ENCODE measurements around the gene ALOXE3. TPM values are rescaled to one million over a fixed set of nuclear protein-coding genes. Genes with fewer than 3 reads are reported as not detected.
A peak's percentile ranks its signal among the peaks of the same experiment; 100 is the strongest.

ALOXE3 gene
- polyA plus RNA-seq, 1 donor from 2014 or later = not detected

GRCh38 chr17:8123695-8124349 is 5.5 kb upstream of the ALOXE3 start, which contains the start of gene HES7:
TSS of gene HES7 (minus strand) at chr17:8124106. CDS start at chr17:8124084, 22 bp downstream.
- Mint-ChIP-seq H3K27me3 (peaks cover 40% of the 10 kb centered on the region), H3K9me3 (peaks cover 0 to 5% (median 0%) of the 10 kb centered on the region in 3 donors), H3K27ac (peak within 1 kb of the TSS; percentile 89 to 99 (median 97))

GRCh38 chr17:8122924-8123694 is 4.8 kb upstream of the ALOXE3 start:
- Mint-ChIP-seq H3K4me3 (peak overlapping the region; percentile 92 to 98 (median 93)), H3K4me1 (peaks cover 51 to 57% (median 54%) of the 10 kb centered on the region in 3 donors), H3K9me3 (peaks cover 0 to 5% (median 0%) of the 10 kb centered on the region in 3 donors), H3K27ac (peak overlapping the region; percentile 29 to 90 (median 89)), H3K36me3 (peaks cover 2% of the 10 kb centered on the region), H3K27me3 (peaks cover 43% of the 10 kb centered on the region)

More at GRCh38 chr17:8123695-8124349, 5.5 kb upstream of the ALOXE3 start, which contains the start of gene HES7:
- Mint-ChIP-seq H3K4me1 (peaks cover 45 to 53% (median 48%) of the 10 kb centered on the region in 3 donors), H3K4me3 (peak within 1 kb of the TSS; percentile 92 to 98 (median 93)), H3K36me3 (peaks cover 1% of the 10 kb centered on the region)

GRCh38 chr17:8122422-8122923 is 4.2 kb upstream of the ALOXE3 start:
- Mint-ChIP-seq H3K4me3 (peak overlapping the region; percentile 92 to 98 (median 93)), H3K9me3 (peaks cover 0 to 5% (median 0%) of the 10 kb centered on the region in 3 donors), H3K36me3 (peaks cover 2% of the 10 kb centered on the region), H3K4me1 (peaks cover 54 to 59% (median 57%) of the 10 kb centered on the region in 3 donors), H3K27me3 (peaks cover 46% of the 10 kb centered on the region), H3K27ac (peak overlapping the region in 2 of 3 donors; percentile 73 to 89)

GRCh38 chr17:8121681-8122421 is 3.5 kb upstream of the ALOXE3 start:
- H3K27ac Mint-ChIP-seq = peak overlapping the region in 1 of 3 donors; percentile 100
- peaks cover 2% of the 10 kb centered on the region for H3K36me3 Mint-ChIP-seq
- H3K9me3 Mint-ChIP-seq = peaks cover 0 to 5% (median 0%) of the 10 kb centered on the region in 3 donors
- peaks cover 49 to 56% (median 52%) of the 10 kb centered on the region in 3 donors for H3K4me1 Mint-ChIP-seq
- H3K27me3 Mint-ChIP-seq = peaks cover 41% of the 10 kb centered on the region
- H3K4me3 Mint-ChIP-seq = peak overlapping the region; percentile 92 to 98 (median 93)

GRCh38 chr17:8121407-8121680 is 3.0 kb upstream of the ALOXE3 start:
- H3K27ac Mint-ChIP-seq = peak overlapping the region in 2 of 3 donors; percentile 100

GRCh38 chr17:8120520-8121406 is 2.4 kb upstream of the ALOXE3 start:
- Mint-ChIP-seq H3K27ac (peak overlapping the region; percentile 100), H3K27me3 (peaks cover 46% of the 10 kb centered on the region), H3K36me3 (peaks cover 2% of the 10 kb centered on the region), H3K9me3 (peaks cover 0 to 5% (median 0%) of the 10 kb centered on the region in 3 donors), H3K4me1 (peaks cover 46 to 51% (median 47%) of the 10 kb centered on the region in 3 donors), H3K4me3 (peak overlapping the region; percentile 87 to 100 (median 98))

More at GRCh38 chr17:8121407-8121680, 3.0 kb upstream of the ALOXE3 start:
- H3K4me1 Mint-ChIP-seq = peaks cover 46 to 53% (median 48%) of the 10 kb centered on the region in 3 donors
- peaks cover 43% of the 10 kb centered on the region for H3K27me3 Mint-ChIP-seq
- H3K9me3 Mint-ChIP-seq = peaks cover 0 to 5% (median 0%) of the 10 kb centered on the region in 3 donors
- H3K4me3 Mint-ChIP-seq = peak overlapping the region; percentile 92 to 100 (median 98)
- H3K36me3 Mint-ChIP-seq = peaks cover 2% of the 10 kb centered on the region

GRCh38 chr17:8119581-8120519 is 1.5 kb upstream of the ALOXE3 start:
- H3K36me3 Mint-ChIP-seq = peaks cover 2% of the 10 kb centered on the region
- peaks cover 0 to 5% (median 0%) of the 10 kb centered on the region in 3 donors for H3K9me3 Mint-ChIP-seq
- peaks cover 52% of the 10 kb centered on the region for H3K27me3 Mint-ChIP-seq
- peaks cover 40 to 47% (median 44%) of the 10 kb centered on the region in 3 donors for H3K4me1 Mint-ChIP-seq
- peak overlapping the region; percentile 87 to 100 (median 98) for H3K4me3 Mint-ChIP-seq
- H3K27ac Mint-ChIP-seq = peak overlapping the region; percentile 100

- peaks cover 0 to 5% (median 0%) of the 10 kb centered on the region in 3 donors for H3K9me3 Mint-ChIP-seq
Observed at GRCh38 chr17:8118769-8119580, 661 bp upstream of the ALOXE3 start.

GRCh38 chr17:8117367-8117979 is 841 bp downstream of the ALOXE3 start:
- Mint-ChIP-seq H3K27ac (peak overlapping the region in 1 of 3 donors; percentile 100), H3K27me3 (peaks cover 44% of the 10 kb centered on the region), H3K4me3 (peak overlapping the region; percentile 87 to 100 (median 98)), H3K36me3 (peaks cover 4% of the 10 kb centered on the region), H3K4me1 (peaks cover 26 to 31% (median 28%) of the 10 kb centered on the region in 3 donors), H3K9me3 (peaks cover 0 to 5% (median 0%) of the 10 kb centered on the region in 3 donors)

More at GRCh38 chr17:8118769-8119580, 661 bp upstream of the ALOXE3 start:
- Mint-ChIP-seq H3K27ac (peak overlapping the region; percentile 100), H3K4me3 (peak overlapping the region; percentile 87 to 100 (median 98)), H3K27me3 (peaks cover 48% of the 10 kb centered on the region), H3K36me3 (peaks cover 2% of the 10 kb centered on the region), H3K4me1 (peaks cover 34 to 41% (median 35%) of the 10 kb centered on the region in 3 donors)

GRCh38 chr17:8116776-8117175 is 1.5 kb downstream of the ALOXE3 start:
- peaks cover 45% of the 10 kb centered on the region for H3K27me3 Mint-ChIP-seq
- peak overlapping the region in 2 of 4 donors; percentile 3 to 19 for H3K4me3 Mint-ChIP-seq
- peaks cover 25 to 30% (median 28%) of the 10 kb centered on the region in 3 donors for H3K4me1 Mint-ChIP-seq
- H3K36me3 Mint-ChIP-seq = peaks cover 4% of the 10 kb centered on the region
- peak overlapping the region in 2 of 3 donors; percentile 36 to 100 for H3K27ac Mint-ChIP-seq
- H3K9me3 Mint-ChIP-seq = peaks cover 0 to 5% (median 0%) of the 10 kb centered on the region in 3 donors

- peaks cover 2% of the 10 kb centered on the region for H3K36me3 Mint-ChIP-seq
- peaks cover 0 to 2% (median 2%) of the 10 kb centered on the region in 3 donors for H3K4me1 Mint-ChIP-seq
- peak overlapping the region in 2 of 4 donors; percentile 73 to 74 for H3K4me3 Mint-ChIP-seq
- peak overlapping the region in 1 of 3 donors; percentile 28 for H3K27ac Mint-ChIP-seq
- no peaks in the 10 kb centered on the region for H3K9me3 Mint-ChIP-seq
- peaks cover 33% of the 10 kb centered on the region for H3K27me3 Mint-ChIP-seq
Observed at GRCh38 chr17:8110907-8111306, 7.4 kb downstream of the ALOXE3 start.
